Lower leg skin (tissue), 3 donors: ENCODE results near the gene PM20D2.

Source experiments
- CTCF ChIP-seq, 3 donors: fragments of 450-650 bp; IDR thresholded peaks; one replicate each; pipeline ENCODE4 v1.5.1; 2016; ENCODE audit warnings: antibody characterized with exemption in 3 of 3, mild to moderate bottlenecking in 3 of 3, moderate library complexity in 2 of 3
- POLR2A ChIP-seq, 2 donors: fragments of 450-650 bp; IDR thresholded peaks; one replicate each; pipeline ENCODE4 v1.6.1; 2016 to 2017; ENCODE audit warnings: antibody characterized with exemption in 2 of 2, mild to moderate bottlenecking in 1 of 2, moderate library complexity in 1 of 2

- TF ChIP-seq CTCF (IDR thresholded peaks at IDR 0.05): no peak
- no peak for TF ChIP-seq POLR2A (IDR thresholded peaks at IDR 0.05)
Observed at GRCh38 chr6:89133981-89134380, 11.9 kb upstream of the PM20D2 start.
